GM10847 (cell line): Measurements from ENCODE around the gene ENHO.

Experiments used
- POLR2A ChIP-seq: IDR thresholded peaks from 2 replicates; pipeline ENCODE4 v1.6.1; 2011; ENCODE audit not compliant: insufficient read length; ENCODE audit errors: extremely low read depth

Gene ENHO

DNA sequence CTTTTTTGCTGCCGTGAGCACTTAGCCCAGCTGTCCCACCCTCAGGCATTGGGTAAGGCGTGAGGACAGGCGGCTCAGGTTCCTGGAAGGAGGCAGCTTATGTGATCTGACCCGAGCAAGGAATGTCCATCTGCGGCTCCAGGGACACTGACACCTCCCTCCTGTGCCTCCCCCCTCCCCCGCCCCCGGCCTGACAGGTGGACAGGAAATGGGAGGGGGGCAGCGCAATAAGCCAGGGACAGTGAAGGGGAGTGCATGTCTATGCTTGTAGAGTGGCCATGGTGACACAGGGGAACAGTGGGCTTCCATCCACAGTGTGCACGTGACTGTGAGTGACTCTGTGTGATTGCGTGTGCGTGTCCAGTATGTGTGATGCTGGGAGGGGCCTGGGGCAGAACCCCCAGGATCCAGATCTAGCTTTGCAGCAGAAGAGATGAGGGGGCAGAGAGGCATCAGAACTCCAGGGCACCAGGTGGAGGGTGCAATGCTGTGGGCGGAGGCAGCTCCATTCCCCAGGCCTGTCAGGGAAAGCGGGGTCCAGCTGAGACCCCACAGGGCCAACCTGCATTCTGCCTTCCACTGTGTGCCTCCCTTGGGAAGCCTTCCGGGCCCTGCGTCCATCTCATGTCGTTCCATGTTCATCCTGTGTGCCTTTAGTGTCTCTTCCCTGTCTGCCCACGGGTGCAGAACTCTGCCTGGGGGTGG is 36.3 kb upstream of the ENHO start:
- no peak for TF ChIP-seq POLR2A

DNA sequence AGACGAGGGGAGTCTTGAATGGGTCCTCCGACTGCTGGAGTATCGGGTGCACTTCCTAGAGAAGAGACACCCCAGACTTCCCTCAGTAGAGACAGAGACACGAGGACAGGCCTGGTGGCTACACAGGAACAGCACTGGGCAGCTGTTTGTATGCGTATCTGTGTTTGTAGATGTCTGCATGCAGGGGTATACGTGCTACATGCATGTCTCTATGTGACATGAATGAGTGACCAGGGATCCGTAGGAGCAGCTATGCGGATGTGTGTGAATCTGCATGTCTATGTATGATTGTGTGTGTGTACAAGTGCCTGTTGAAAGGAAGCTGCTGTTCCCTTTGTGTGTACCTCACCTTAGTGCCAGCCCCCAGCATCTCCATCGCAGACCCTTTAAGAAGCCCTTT is 35.6 kb upstream of the ENHO start:
- no peak for TF ChIP-seq POLR2A

DNA sequence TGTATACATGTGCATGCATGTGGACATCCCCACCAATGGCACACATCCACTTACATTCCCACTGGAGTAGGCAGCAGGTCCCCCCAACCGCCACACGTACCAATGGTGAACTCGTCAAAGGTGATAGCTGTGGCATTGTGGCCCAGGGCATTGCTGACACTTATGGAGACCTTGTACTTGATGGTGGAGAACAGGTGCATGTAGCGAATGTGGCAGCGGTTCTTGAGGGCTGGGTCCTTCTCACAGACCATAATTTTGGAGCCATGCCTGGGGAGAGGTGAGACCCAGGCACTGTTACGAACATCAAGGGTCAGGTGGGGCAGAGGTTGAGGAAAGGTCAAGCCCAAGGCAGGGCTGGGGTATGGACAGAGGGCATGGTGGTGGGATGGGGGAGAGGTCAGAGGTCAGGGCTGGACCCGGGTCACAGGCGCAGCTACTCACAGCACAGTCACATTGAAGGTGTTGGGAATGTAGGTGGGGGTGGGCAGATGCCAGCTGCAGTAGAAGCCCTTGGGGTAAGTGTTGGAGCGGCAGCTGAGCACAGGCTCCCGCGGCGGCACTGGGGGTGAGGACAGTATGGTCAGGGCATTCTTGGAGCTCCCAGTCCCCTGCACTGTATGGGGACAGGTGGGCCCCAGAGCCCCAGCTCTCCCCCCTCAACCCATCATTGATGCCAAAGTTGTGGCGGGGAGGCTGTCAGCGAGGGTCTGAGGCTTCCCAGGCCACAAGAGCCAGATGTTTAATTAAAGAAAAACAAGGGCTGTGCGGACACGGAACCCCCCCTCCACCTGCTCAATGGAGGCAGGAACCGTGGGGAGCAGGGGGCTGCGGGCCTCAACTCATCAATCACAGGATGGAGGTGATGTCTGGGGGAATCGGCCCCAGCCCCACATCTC is 34.9 kb upstream of the ENHO start:
- no peak for TF ChIP-seq POLR2A

DNA sequence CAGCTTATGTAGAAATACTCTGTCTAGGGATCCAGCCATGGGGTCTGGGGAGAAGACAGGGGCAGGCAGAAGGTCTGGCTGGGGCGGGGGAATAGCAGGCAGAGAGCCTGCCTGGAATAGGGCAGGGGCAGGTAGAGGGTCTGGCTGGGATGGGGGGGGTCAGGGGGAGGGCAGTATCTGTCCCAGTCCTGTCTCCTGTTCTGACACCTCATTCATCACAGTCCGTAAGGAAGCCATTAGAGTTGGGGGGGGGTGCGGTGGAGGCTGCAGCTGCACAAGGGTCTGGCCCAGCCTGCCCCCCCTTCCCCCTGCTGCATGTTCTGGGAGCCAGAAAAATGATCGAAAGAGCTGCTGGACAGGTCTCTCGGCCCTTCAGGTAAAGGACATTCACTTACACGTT is 34.2 kb upstream of the ENHO start:
- no peak for TF ChIP-seq POLR2A

DNA sequence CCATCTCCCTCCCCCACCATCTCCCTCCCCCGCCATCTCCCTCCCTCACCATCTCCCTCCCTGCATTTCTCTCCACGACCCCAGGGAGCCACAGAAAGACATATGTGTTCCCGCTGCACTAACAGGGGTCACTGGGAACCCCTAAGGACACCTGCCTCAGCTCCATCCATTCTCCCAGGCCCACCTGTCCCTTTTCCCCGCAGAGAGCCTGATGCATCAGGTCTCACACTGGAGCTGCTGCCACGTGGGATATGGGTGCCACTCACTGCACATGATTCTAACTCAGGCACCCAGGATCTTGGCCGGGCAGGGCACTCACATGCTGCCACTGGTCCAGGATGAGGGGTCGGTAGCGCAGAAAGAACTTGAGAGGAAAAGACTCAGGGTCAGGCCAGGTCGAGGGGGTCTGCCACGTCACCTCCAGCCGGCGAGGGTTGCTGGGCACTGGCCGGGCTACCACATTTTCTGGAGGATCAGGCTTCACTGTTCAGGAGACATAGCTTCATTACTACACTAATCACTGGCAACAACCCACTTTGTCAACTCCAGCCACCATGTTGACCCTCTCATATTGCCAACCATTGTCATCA is 33.2 kb upstream of the ENHO start:
- no peak for TF ChIP-seq POLR2A

DNA sequence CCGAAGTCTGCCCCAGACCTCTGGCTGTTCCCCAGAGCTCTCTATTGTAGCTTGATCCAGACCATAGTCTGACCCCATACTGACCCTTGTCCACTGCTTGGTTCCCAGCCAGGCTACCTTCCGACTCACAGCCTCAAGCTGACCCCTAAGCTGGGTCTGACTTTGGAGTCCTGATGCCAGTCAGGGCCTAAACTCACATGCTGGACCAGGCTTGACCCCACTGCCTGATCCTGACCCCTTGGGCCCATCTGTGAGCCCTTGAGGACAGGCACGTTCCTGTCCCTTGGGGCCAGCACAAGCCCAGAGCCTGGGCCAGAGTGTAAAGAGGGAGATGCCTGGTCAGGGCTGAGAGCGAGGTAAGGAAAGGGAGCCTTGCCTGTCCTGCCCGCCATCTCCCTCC is 32.7 kb upstream of the ENHO start:
- TF ChIP-seq POLR2A: no peak

DNA sequence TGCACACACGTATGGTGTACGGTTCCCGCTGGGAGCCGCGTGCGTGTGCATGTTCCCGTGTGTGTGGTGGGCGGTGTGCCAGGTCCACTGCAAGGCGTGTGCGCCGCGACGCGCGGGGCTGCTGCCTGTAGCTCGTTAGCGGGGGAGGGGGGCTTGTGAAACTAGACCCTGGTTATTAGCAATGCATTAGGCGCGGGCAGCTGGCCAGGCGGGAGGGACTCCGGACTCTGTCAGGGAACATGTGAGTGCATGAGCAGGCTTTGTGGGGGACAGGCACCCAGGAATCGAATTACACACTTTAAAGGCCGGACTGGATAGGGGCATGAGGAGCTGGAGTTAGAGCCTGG is 32.2 kb upstream of the ENHO start:
- no peak for TF ChIP-seq POLR2A

DNA sequence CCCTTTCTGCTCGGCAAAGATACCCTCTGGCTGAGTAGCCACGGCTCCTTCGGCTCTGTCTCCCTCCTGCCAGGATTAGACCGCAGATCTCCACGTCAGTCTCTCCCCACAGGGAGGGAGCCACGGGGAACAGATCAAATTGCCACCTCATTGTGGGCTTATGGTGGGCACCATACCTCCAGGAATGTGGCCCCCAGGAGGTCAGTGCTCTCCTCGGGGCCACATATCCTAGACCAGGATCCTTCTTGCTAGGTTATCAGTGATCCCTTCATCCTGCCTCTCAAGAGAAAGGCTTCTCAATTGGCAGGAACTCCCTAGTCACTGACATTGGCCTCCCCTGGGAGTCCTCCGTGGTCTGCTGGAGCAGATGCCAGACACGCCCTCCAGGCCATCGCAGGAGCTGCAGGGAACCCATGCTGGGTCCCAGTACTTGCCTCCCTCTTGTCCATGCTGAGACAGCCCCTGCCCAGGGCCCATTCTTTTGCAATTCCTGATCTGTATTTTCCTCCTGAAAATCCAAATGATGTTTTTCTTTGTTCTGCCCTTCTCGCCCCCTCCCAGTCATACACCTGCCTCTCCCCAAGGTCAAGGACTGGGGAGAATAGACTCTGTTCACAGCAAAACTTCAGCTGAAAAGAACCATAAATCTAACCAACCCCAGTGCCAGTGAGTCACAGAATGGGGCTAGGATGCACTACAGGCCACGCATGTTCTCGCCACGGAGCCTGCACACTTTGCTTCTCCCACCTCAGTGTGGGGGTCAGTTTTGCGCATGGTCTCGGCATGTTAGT is 31.6 kb upstream of the ENHO start:
- TF ChIP-seq POLR2A: no peak

DNA sequence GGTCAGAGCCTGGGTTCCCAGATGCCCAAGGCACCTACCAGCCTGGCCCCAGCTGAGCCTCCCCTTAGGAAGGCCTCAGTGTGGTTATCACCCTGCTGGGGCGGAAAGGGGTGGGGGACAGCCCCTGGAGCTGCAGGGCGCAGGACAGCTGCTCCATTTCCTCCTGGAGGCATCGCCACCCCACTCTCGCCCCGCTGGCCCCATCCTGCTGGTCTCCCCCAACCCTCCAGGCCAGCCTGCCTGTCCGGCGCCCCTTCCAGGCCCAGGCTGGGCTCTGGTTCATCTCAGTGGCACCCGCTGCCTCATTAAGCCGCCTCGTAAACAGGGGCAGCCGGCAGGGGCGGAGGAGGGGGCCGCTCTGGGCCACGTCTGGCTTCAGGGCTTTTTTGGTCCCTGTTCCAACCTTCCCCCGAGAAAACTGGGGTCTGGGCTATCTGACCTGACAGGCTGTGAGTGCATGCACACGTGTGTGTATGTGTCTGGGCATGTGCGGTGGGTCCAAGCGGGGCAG is 30.8 kb upstream of the ENHO start:
- TF ChIP-seq POLR2A: no peak

DNA sequence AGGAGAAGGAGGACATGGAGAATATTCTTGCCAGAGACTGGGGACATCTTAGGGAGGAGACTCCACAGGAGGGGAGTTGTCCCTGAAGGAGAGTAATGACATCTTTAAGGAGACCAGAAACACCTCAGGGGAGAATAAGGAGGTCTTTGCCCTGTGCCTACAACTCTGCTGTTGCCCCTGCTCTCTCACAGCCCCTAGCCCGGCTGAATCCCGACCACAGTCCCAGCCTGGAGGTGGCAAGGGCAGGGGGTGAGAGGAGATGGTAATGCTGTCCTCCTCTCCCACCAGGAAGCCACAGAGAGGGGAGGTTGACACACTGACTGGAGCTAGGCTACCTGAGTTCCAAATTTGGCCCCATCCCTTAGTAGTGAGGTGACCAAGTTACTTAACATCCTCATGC is 30.2 kb upstream of the ENHO start:
- TF ChIP-seq POLR2A: no peak

DNA sequence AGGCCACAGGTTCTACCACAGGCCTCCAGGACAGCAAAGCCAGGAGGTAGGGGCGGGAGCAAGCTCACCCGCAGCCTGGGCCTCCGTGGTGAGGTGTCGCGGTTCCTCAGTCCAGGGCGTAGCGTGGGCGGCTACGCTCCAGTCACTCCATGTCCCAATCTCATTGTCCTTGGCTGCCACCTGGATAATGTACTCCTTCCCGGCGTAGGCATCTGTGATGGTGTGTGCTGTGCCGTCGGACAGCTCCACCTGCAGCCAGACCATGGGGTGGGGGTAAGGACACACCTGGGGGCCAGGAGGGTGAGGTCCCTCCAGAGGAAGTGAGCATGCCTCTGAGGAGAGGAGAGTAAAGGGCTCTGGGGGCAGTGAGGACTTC is 29.8 kb upstream of the ENHO start:
- no peak for TF ChIP-seq POLR2A

DNA sequence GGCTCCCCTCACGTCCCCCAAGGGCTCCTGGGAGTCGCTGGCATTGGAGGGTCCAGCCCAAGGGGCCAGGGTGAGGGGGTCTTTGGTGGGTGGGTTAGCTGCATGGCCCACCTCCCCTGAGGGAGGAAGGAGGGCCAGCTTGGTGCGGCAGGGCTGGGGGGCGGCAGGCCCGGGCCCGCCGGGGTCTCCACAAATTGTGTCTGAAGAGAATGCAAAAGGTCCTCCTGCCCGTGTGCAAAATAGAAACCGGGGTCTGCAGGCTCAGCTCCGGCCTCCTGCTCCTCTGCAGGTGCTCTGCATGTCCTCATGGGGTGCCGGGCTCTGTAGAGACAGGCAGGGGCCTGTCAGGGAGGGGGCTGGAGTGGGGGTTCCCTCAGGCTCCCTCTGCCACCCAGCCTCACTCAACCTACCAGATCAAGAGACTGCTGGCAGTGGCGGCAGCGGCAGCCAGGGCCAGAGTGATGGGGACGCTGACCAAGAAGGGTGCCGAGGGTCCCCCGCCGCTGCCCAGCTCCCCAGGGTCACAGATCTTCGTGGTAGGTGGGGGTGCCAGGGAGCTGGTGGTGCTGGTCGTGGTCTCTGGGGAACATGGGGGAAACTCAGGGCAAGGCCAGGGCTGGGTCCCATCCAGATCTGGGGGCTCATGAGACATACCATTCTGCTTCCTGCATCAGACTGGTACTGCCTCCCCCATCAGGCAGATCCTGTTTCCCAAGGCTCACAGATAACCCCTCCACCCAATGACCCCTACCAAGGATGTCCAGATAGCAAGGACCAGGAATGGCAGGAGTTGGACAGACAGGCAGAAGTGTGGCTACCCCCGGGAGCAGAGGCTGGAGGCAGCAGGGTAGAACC is 29.2 kb upstream of the ENHO start:
- no peak for TF ChIP-seq POLR2A

DNA sequence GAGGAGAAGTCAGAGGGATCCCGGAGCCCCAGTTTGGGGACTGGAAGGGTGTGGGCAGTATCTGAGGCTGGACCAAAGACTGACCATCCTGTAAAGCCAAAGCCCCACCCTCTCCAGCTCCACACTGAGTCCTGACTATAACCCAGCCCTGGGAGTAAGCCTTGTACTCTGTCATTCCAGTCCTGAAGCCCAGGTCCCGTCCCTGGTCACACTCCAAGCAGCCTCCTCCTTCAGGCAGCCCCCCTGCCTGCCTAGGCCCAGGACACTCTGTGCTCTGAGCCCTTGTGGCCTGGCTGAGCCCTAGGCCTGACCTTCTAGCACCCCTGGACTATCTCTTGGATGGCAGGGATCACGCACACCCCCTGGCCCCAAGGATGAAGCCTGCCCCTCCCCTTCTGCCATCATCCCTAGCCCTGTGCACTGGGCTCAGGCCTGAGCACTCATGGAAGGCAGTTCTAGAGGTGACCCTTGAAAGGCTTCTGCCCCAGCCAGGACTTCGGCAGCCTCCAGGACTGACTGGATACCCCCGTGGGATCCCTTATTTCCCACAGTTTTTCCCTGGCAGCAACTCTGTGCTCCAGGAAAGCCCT is 28.0 kb upstream of the ENHO start:
- TF ChIP-seq POLR2A: no peak
